Midbrain (tissue), 1 donor: ENCODE results near the gene IPPK.
A peak's percentile ranks its signal among the peaks of the same experiment; 100 is the strongest.

Experiments used
- DNase-seq: peaks from one replicate; lab custom pipeline; 2025; lab: John Stamatoyannopoulos, UW

IPPK gene

GRCh38 chr9:92669890-92670708, at the start of gene IPPK:
IPPK (minus strand) TSS chr9:92670131; CDS start chr9:92669988, 143 bp downstream.
- peak; percentile 98 for DNase-seq

GRCh38 chr9:92719028-92719647, 49.2 kb upstream of the IPPK start:
- DNase-seq: no peak

- DNase-seq: no peak
Observed at GRCh38 chr9:92718086-92719001, 48.4 kb upstream of the IPPK start.

GRCh38 chr9:92717201-92718085, 47.5 kb upstream of the IPPK start:
- DNase-seq: no peak

- peak; percentile 41 for DNase-seq
Observed at GRCh38 chr9:92716557-92716956, 46.6 kb upstream of the IPPK start.

GRCh38 chr9:92715488-92716231, 45.7 kb upstream of the IPPK start:
- DNase-seq: no peak

GRCh38 chr9:92714787-92715487, 45.0 kb upstream of the IPPK start:
- no peak for DNase-seq

- no peak for DNase-seq
Observed at GRCh38 chr9:92714016-92714415, 44.1 kb upstream of the IPPK start.

GRCh38 chr9:92713528-92713927, 43.6 kb upstream of the IPPK start:
- DNase-seq: no peak

- DNase-seq: no peak
Observed at GRCh38 chr9:92712767-92713166, 42.8 kb upstream of the IPPK start.

GRCh38 chr9:92711844-92712243, 41.9 kb upstream of the IPPK start:
- no peak for DNase-seq

- DNase-seq: no peak
Observed at GRCh38 chr9:92711146-92711545, 41.2 kb upstream of the IPPK start.

GRCh38 chr9:92710368-92710767, 40.4 kb upstream of the IPPK start:
- no peak for DNase-seq

- no peak for DNase-seq
Observed at GRCh38 chr9:92709954-92710353, 40.0 kb upstream of the IPPK start.

- DNase-seq: no peak
Observed at GRCh38 chr9:92709240-92709639, 39.3 kb upstream of the IPPK start.

- no peak for DNase-seq
Observed at GRCh38 chr9:92707530-92707929, 37.6 kb upstream of the IPPK start.

GRCh38 chr9:92706218-92706940, 36.4 kb upstream of the IPPK start:
- no peak for DNase-seq

- DNase-seq: no peak
Observed at GRCh38 chr9:92704528-92704927, 34.6 kb upstream of the IPPK start.

GRCh38 chr9:92696619-92697018, 26.7 kb upstream of the IPPK start:
- no peak for DNase-seq
